GM12878 (cell line): Measurements from ENCODE around the gene MRPL27. TPM values are rescaled to one million over a fixed set of nuclear protein-coding genes. Genes with fewer than 3 reads are reported as not detected.

Experiments used
- ATAC-seq: fragments of 200-7000 bp; cut with Tn5 transposase; 3 replicates; pipeline ENCODE4 v1.9.1; 2020; ENCODE audit warnings: mild to moderate bottlenecking, moderate library complexity
- BruUV-seq: library from RNA; stranded (reverse); fragments of 400-500 nt; replicated peaks from 2 replicates; lab custom pipeline; 2021; lab: Mats Ljungman, UMichigan
- CTCF ChIA-PET: fragments of 300-600 bp; sonication (Branson Sonifier 250); formaldehyde crosslinking; extraction: SDS; loops from one replicate; lab custom pipeline; 2021; ENCODE audit warnings: inconsistent platforms; lab: Yijun Ruan, JAX
- POLR2A ChIA-PET: fragments of 350-600 bp; formaldehyde crosslinking; extraction: SDS; loops from one replicate; lab custom pipeline; 2021; ENCODE audit warnings: inconsistent platforms; lab: Charles Lee
- RAD21 ChIA-PET: fragments of 300-600 bp; sonication (Branson Sonifier 250); formaldehyde crosslinking; loops from one replicate; lab custom pipeline; 2023; ENCODE audit warnings: antibody characterized with exemption; ENCODE audit not compliant: unreplicated experiment; lab: Charles Lee
- SMC1A ChIA-PET: fragments of 300-600 bp; sonication (Branson Sonifier 250); formaldehyde crosslinking; loops from one replicate; lab custom pipeline; 2023; ENCODE audit not compliant: unreplicated experiment, uncharacterized antibody; lab: Charles Lee
- DNase-seq: peaks from one replicate; pipeline ENCODE4 v3.0.0-alpha.2; 2011; ENCODE audit warnings: low read depth, low spot score
- FAIRE-seq: peaks from 3 replicates; lab custom pipeline; 2011; peaks lifted over from hg19 to GRCh38; lab: Jason Lieb, UNC
- H2AFZ ChIP-seq: 2 replicates; pipeline ENCODE4 v1.6.0; 2011; ENCODE audit warnings: low read depth, low read length, control low read depth; ENCODE audit not compliant: control insufficient read depth
- H3K27ac ChIP-seq: 2 replicates; pipeline ENCODE4 v1.5.1; 2011; ENCODE audit warnings: control low read depth; ENCODE audit not compliant: control insufficient read depth, insufficient read depth
- H3K27me3 ChIP-seq, 2 experiments: replicated peaks in 1 of 2; 2 replicates each; pipeline versions ENCODE4 v1.6.0 to v1.6.1; 2011; ENCODE audit warnings: low read length in 1 of 2; ENCODE audit not compliant: control insufficient read depth in 2 of 2, insufficient read depth in 2 of 2
- H3K36me3 ChIP-seq, 2 experiments: 2 replicates each; pipeline ENCODE4 v1.5.1; 2011; ENCODE audit warnings: low read length in 1 of 2; ENCODE audit not compliant: control insufficient read depth in 2 of 2, insufficient read depth in 2 of 2
- H3K4me1 ChIP-seq: 2 replicates; pipeline ENCODE4 v1.6.1; 2011; ENCODE audit warnings: mild to moderate bottlenecking, low read length, moderate library complexity, mixed read lengths; ENCODE audit not compliant: control insufficient read depth, insufficient read depth
- H3K4me2 ChIP-seq: 2 replicates; pipeline ENCODE4 v1.6.0; 2011; ENCODE audit warnings: control low read depth; ENCODE audit not compliant: control insufficient read depth, insufficient read depth
- H3K4me3 ChIP-seq: fragments of 200-600 bp; sonication (generic); 2 replicates; pipeline ENCODE4 v1.5.1; 2016
- H3K79me2 ChIP-seq: 2 replicates; pipeline ENCODE4 v1.6.0; 2011; ENCODE audit warnings: low read length; ENCODE audit not compliant: control insufficient read depth, insufficient read depth
- H3K9ac ChIP-seq: 2 replicates; pipeline ENCODE4 v1.8.0; 2011; ENCODE audit warnings: low read length, control low read depth, mixed read lengths; ENCODE audit not compliant: control insufficient read depth, insufficient read depth
- H3K9me3 ChIP-seq: replicated peaks from 3 replicates; pipeline ENCODE4 v1.5.1; 2011; ENCODE audit warnings: mild to moderate bottlenecking, low read length; ENCODE audit not compliant: control insufficient read depth, insufficient read depth
- H4K20me1 ChIP-seq: 2 replicates; pipeline ENCODE4 v1.6.0; 2011; ENCODE audit not compliant: control insufficient read depth, insufficient read depth
- ASH2L ChIP-seq: fragments of 300-600, 200-600 bp; sonication (generic); IDR thresholded peaks from 2 replicates; pipeline ENCODE4 v1.6.1; 2017; ENCODE audit warnings: low read depth, mild to moderate bottlenecking, borderline replicate concordance
- E2F4 ChIP-seq: IDR thresholded peaks from 2 replicates; pipeline ENCODE4 v1.6.1; 2012; ENCODE audit warnings: low read depth, low read length, improper control_type of control experiment
- HCFC1 ChIP-seq: fragments of 150-350 bp; IDR thresholded peaks from 2 replicates; pipeline ENCODE4 v1.6.1; 2014; ENCODE audit warnings: low read length
- HDAC2 ChIP-seq: fragments of 200-600 bp; sonication (generic); IDR thresholded peaks from 2 replicates; pipeline ENCODE4 v1.6.1; 2017
- KLF5 ChIP-seq: fragments of 450-650 bp; IDR thresholded peaks from 2 replicates; pipeline ENCODE4 v1.6.1; 2014; ENCODE audit warnings: mild to moderate bottlenecking; ENCODE audit not compliant: partially characterized antibody
- NFYB ChIP-seq: IDR thresholded peaks from 2 replicates; pipeline ENCODE4 v1.6.1; 2011; ENCODE audit warnings: low read depth, mild to moderate bottlenecking, low read length, improper control_type of control experiment, moderate library complexity; ENCODE audit not compliant: insufficient read depth
- NKRF ChIP-seq: fragments of 450-650 bp; conservative IDR thresholded peaks from 2 replicates; pipeline ENCODE4 v1.6.1; 2017; ENCODE audit warnings: mild to moderate bottlenecking, moderate library complexity
- NR2C1 ChIP-seq: fragments of 450-650 bp; IDR thresholded peaks from 2 replicates; pipeline ENCODE4 v1.6.1; 2017; ENCODE audit warnings: antibody characterized with exemption, mild to moderate bottlenecking, moderate library complexity
- NR2C2 ChIP-seq: IDR thresholded peaks from 2 replicates; pipeline ENCODE4 v1.6.1; 2011; ENCODE audit warnings: borderline replicate concordance, low read depth; ENCODE audit not compliant: control insufficient read depth, insufficient read length
- PML ChIP-seq: IDR thresholded peaks from 2 replicates; pipeline ENCODE4 v1.6.1; 2012; ENCODE audit warnings: low read length, inconsistent platforms
- RCOR1 ChIP-seq: conservative IDR thresholded peaks from 2 replicates; pipeline ENCODE4 v1.6.1; 2012; ENCODE audit warnings: low read depth, low read length, improper control_type of control experiment
- STAT3 ChIP-seq: IDR thresholded peaks from 2 replicates; pipeline ENCODE4 v1.6.1; 2011; ENCODE audit warnings: low read depth, low read length, improper control_type of control experiment
- ZNF217 ChIP-seq: fragments of 450-650 bp; IDR thresholded peaks from 2 replicates; pipeline ENCODE4 v1.6.1; 2017; ENCODE audit warnings: antibody characterized with exemption, mild to moderate bottlenecking
- ZNF24 ChIP-seq: fragments of 450-650 bp; IDR thresholded peaks from 2 replicates; pipeline ENCODE4 v1.6.1; 2017; ENCODE audit warnings: antibody characterized with exemption, mild to moderate bottlenecking
- ZNF622 ChIP-seq: fragments of 450-650 bp; IDR thresholded peaks from 2 replicates; pipeline ENCODE4 v1.6.1; 2017; ENCODE audit warnings: mild to moderate bottlenecking, inconsistent platforms
- ZSCAN29 ChIP-seq: fragments of 450-650 bp; IDR thresholded peaks from 2 replicates; pipeline ENCODE4 v1.6.1; 2017; ENCODE audit warnings: mild to moderate bottlenecking, moderate library complexity
- WGBS: methylation state at CpG from one replicate; pipeline ENCODE4 v1.1.6; 2016; ENCODE audit warnings: low lambda C conversion rate; ENCODE audit not compliant: insufficient replicate concordance, insufficient coverage; ENCODE audit errors: missing lambda C conversion rate; 5-methylcytosine and 5-hydroxymethylcytosine counted together
- in situ Hi-C: fragments of 300-500 bp; cut with MboI; formaldehyde crosslinking; loops from 9 replicates; pipeline ENCODE4 v1.14.3; 2018; ENCODE audit warnings: mixed read lengths
- intact Hi-C: fragments of 100-400 bp; cut with micrococcal nuclease; formaldehyde crosslinking; loops from one replicate; pipeline ENCODE4 v1.14.2; 2022; ENCODE audit not compliant: unreplicated experiment
- polyA plus RNA-seq, 11 experiments: library from polyadenylated mRNA; depleted of rRNA in 4 of 11; unstranded in 6 of 11; stranded (reverse) in 5 of 11; fragments of >200 nt; fragmentation: Nextera tagmentation in 4 of 11; fragmentation: Illumina TruSeq in 1 of 11; extraction: Ambion mirVana in 4 of 11; extraction: Trizol in 1 of 11; gene quantifications; 1 replicate in 1 of 11; 2 replicates in 10 of 11; pipeline versions ENCODE4 v1.2.1 to v1.2.3, GENCODE V29; 2011 to 2016; ENCODE audit warnings: inconsistent platforms in 2 of 11, missing spikeins in 2 of 11, low read depth in 1 of 11
- total RNA-seq, 4 experiments: library from RNA; depleted of rRNA in 3 of 4; stranded (reverse); fragments of >200 nt in 3 of 4; fragmentation: Illumina TruSeq in 1 of 4; extraction: Trizol in 1 of 4; gene quantifications; 2 replicates each; pipeline versions ENCODE4 v1.2.1 to v1.2.3, GENCODE V29; 2013 to 2021
- TF ChIP-seq, protein P1 (sequence below): fragments of 450-650 bp; IDR thresholded peaks from 2 replicates; pipeline ENCODE4 v1.6.1; 2017; ENCODE audit warnings: low read depth, mild to moderate bottlenecking, moderate library complexity

MRPL27 gene
- total and polyA plus RNA-seq, 10 of the 15 experiments (the other 5 are each of a cell fraction or from before 2014, with no cell fraction given): 83.0 to 390 (median 131) TPM

DNA sequence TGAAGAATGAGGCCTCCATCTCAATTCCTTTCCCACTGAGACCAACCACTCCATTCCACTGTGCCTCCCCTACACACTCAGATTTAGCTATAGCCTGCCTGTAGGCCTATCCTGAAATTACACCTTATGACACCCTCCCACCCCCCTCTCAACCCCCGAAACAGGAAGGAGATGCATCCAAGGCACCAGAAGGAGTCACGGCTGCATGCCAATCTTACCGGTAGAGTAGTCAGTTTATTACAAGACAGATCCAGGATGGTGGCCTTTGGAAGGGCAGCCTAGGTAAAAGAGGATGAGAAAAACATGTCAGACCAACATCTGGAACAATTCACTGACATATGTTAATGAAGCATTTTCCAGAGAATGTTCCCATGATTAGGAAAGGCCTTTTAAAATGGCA lies 21.7 kb upstream of the MRPL27 start:
- no peak for DNase-seq
- in situ Hi-C loops: no loop called here

DNA sequence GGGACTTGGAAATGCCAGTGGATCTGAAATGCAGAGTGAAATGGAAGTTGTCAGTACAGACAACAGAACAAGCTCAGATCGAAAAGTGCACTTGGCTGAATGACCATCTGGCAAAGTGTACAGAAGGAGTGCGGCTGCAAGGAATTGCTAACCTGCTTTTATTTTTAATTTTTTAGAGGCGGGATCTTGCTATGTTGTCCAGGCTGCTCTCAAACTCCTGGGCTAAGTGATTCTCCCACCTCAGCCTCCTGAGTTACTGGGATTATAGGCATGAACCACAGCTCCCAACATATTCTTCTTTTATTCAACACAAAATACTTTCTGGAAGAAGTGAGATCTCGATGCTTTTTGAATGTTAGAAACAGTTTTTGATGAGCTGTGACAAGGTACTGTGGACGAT lies 20.7 kb upstream of the MRPL27 start:
- BruUV-seq: no TSS peak
- Histone ChIP-seq H3K36me3 (peaks cover 22 to 34% of the 10 kb centered on the region in 2 experiments), H3K9ac (no peak overlapping the region), H3K27ac (no peak overlapping the region), H3K79me2 (peaks cover 37% of the 10 kb centered on the region), H4K20me1 (no peaks in the 10 kb centered on the region), H3K4me3 (no peak overlapping the region), H2AFZ (no peak overlapping the region), H3K27me3 (no peaks in the 10 kb centered on the region)
- WGBS: 82% methylated on average over 5 of the region's 5 CpGs
- ChIA-PET SMC1A (interaction anchor here (1.2 to 1.6 kb wide), 3 partner anchors 12 to 34 kb away, joined by 3 to 5 read pairs (median 4); no protein-coding TSS in a partner anchor), POLR2A (no interaction called here)
- FAIRE-seq: no peak
- no peak for ATAC-seq
- DNase-seq: no peak
- TF ChIP-seq STAT3 (no peak), PML (no peak), NKRF (no peak), ZSCAN29 (no peak), NR2C2 (no peak), HCFC1 (no peak), ZNF24 (no peak), E2F4 (no peak)
- TF ChIP-seq, protein P1, sequence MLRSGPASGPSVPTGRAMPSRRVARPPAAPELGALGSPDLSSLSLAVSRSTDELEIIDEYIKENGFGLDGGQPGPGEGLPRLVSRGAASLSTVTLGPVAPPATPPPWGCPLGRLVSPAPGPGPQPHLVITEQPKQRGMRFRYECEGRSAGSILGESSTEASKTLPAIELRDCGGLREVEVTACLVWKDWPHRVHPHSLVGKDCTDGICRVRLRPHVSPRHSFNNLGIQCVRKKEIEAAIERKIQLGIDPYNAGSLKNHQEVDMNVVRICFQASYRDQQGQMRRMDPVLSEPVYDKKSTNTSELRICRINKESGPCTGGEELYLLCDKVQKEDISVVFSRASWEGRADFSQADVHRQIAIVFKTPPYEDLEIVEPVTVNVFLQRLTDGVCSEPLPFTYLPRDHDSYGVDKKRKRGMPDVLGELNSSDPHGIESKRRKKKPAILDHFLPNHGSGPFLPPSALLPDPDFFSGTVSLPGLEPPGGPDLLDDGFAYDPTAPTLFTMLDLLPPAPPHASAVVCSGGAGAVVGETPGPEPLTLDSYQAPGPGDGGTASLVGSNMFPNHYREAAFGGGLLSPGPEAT: no peak
- TF ChIP-seq, all 136 proteins: peak for 0
- CTCF ChIA-PET: interaction anchor here (0.8 to 2.4 kb wide), 2 partner anchors 32 to 359 kb away, joined by 3 to 12 read pairs; no protein-coding TSS in a partner anchor
- H3K4me1 ChIP-seq: peaks cover 16% of the 10 kb centered on the region
- intact Hi-C loops: no loop called here
- H3K4me2 ChIP-seq: no peak overlapping the region
- RAD21 ChIA-PET: no interaction called here
- in situ Hi-C loops: no loop called here
- H3K9me3 ChIP-seq: no peaks in the 10 kb centered on the region

More for the DNA sequence above, 21.7 kb upstream of the MRPL27 start:
- 30% methylated on average over 3 of the region's 3 CpGs for WGBS
- ChIA-PET RAD21 (interaction anchor here (1.1 to 4.2 kb wide), 2 partner anchors 13 to 84 kb away, joined by 3 to 16 read pairs; partner anchors contain the start of gene RSAD1), SMC1A (interaction anchor here (1.2 to 1.6 kb wide), 2 partner anchors 11 to 13 kb away, joined by 4 to 5 read pairs; no protein-coding TSS in a partner anchor)
- Histone ChIP-seq H3K4me2 (peak overlapping the region; percentile 39; the same call in 1 of the 2 replicates), H3K36me3 (peaks cover 22 to 30% of the 10 kb centered on the region in 2 experiments), H3K9ac (no peak overlapping the region), H3K9me3 (no peaks in the 10 kb centered on the region), H3K27me3 (no peaks in the 10 kb centered on the region), H3K4me1 (peaks cover 16% of the 10 kb centered on the region), H3K27ac (no peak overlapping the region), H3K4me3 (0 out of 2 replicates have a peak overlapping the region, but pooled peaks have one; percentile 40)
- intact Hi-C loops: no loop called here
- no TSS peak for BruUV-seq
- FAIRE-seq: no peak
- no peak for TF ChIP-seq NR2C1
- TF ChIP-seq HDAC2: no peak
- no peak for TF ChIP-seq ASH2L
- no peak for TF ChIP-seq ZNF622
- no peak for TF ChIP-seq NFYB
- TF ChIP-seq KLF5: no peak
- no peak for TF ChIP-seq RCOR1
- TF ChIP-seq ZNF217: no peak
- TF ChIP-seq, all 136 proteins: peak for 0
- no peak overlapping the region for H2AFZ ChIP-seq
- no peaks in the 10 kb centered on the region for H4K20me1 ChIP-seq
- ChIA-PET POLR2A (interaction anchor here (0.6 to 1.3 kb wide), 2 partner anchors 13 to 26 kb away, joined by 3 read pairs; no protein-coding TSS in a partner anchor), CTCF (interaction anchor here (1.2 to 5.7 kb wide), 3 partner anchors 21 to 85 kb away, joined by 4 to 83 read pairs (median 4); no protein-coding TSS in a partner anchor)
- H3K79me2 ChIP-seq: peaks cover 37% of the 10 kb centered on the region
- no peak for ATAC-seq
